Ishikawa (cell line): Measurements from ENCODE around the gene HOOK2.

Experiments used
- CEBPB ChIP-seq: IDR thresholded peaks from 2 replicates; pipeline ENCODE4 v1.6.1; 2012
- CREB1 ChIP-seq: IDR thresholded peaks from 2 replicates; pipeline ENCODE4 v1.6.1; 2012; ENCODE audit warnings: low read depth
- EGR1 ChIP-seq: IDR thresholded peaks from 2 replicates; pipeline ENCODE4 v1.6.1; 2012
- EP300 ChIP-seq: IDR thresholded peaks from 2 replicates; pipeline ENCODE4 v1.6.1; 2012; ENCODE audit warnings: borderline replicate concordance
- FOXM1 ChIP-seq: IDR thresholded peaks from 2 replicates; pipeline ENCODE4 v1.6.1; 2012; ENCODE audit warnings: low read depth, borderline replicate concordance
- MAX ChIP-seq: IDR thresholded peaks from 2 replicates; pipeline ENCODE4 v1.6.1; 2012
- NFIC ChIP-seq: IDR thresholded peaks from 2 replicates; pipeline ENCODE4 v1.6.1; 2012
- RAD21 ChIP-seq: IDR thresholded peaks from 2 replicates; pipeline ENCODE4 v1.6.1; 2012; ENCODE audit warnings: low read depth
- REST ChIP-seq: IDR thresholded peaks from 2 replicates; pipeline ENCODE4 v1.6.1; 2012; ENCODE audit warnings: low read depth, mild to moderate bottlenecking
- TAF1 ChIP-seq: IDR thresholded peaks from 2 replicates; pipeline ENCODE4 v1.6.1; 2012; ENCODE audit warnings: low read depth, mild to moderate bottlenecking
- TCF12 ChIP-seq: IDR thresholded peaks from 2 replicates; pipeline ENCODE4 v1.6.1; 2012; ENCODE audit warnings: low read depth
- TEAD4 ChIP-seq: IDR thresholded peaks from 2 replicates; pipeline ENCODE4 v1.6.1; 2012
- USF1 ChIP-seq: IDR thresholded peaks from 2 replicates; pipeline ENCODE4 v1.6.1; 2012
- YY1 ChIP-seq: IDR thresholded peaks from 2 replicates; pipeline ENCODE4 v1.6.1; 2012; ENCODE audit warnings: low read depth
- ZBTB7A ChIP-seq: IDR thresholded peaks from 2 replicates; pipeline ENCODE4 v1.6.1; 2012; ENCODE audit warnings: low read depth

HOOK2 gene

GRCh38 chr19:12773571-12773970, 1.8 kb downstream of the HOOK2 start:
- no peak for TF ChIP-seq EP300
- no peak for TF ChIP-seq USF1
- no peak for TF ChIP-seq TAF1
- no peak for TF ChIP-seq YY1

GRCh38 chr19:12772323-12772722, 3.0 kb downstream of the HOOK2 start:
- TF ChIP-seq CEBPB (no peak), FOXM1 (no peak), MAX (no peak), ZBTB7A (no peak), EP300 (no peak), EGR1 (no peak), NFIC (no peak), REST (no peak), USF1 (no peak), CREB1 (no peak), TAF1 (no peak), RAD21 (no peak), TCF12 (no peak), YY1 (no peak), TEAD4 (no peak)

GRCh38 chr19:12770922-12771321, 4.4 kb downstream of the HOOK2 start:
- TF ChIP-seq YY1 (no peak), FOXM1 (no peak), CREB1 (no peak), NFIC (no peak), EGR1 (no peak), ZBTB7A (no peak), TAF1 (no peak), EP300 (no peak), TEAD4 (no peak), MAX (no peak), TCF12 (no peak), USF1 (no peak), CEBPB (no peak), REST (no peak), RAD21 (no peak)

- no peak for TF ChIP-seq TCF12
- no peak for TF ChIP-seq RAD21
- TF ChIP-seq EP300, result no peak
- no peak for TF ChIP-seq USF1
Measured at GRCh38 chr19:12769689-12770088, 5.7 kb downstream of the HOOK2 start.

GRCh38 chr19:12767666-12768065, 7.7 kb downstream of the HOOK2 start:
- TF ChIP-seq YY1 (no peak), NFIC (no peak), TEAD4 (no peak), TCF12 (no peak), TAF1 (no peak), CREB1 (no peak), MAX (no peak), CEBPB (no peak), FOXM1 (no peak), USF1 (no peak), EGR1 (no peak), EP300 (no peak), REST (no peak), RAD21 (no peak), ZBTB7A (no peak)
